HepG2 (cell line): Measurements from ENCODE around the gene KDM8. TPM values are rescaled to one million over a fixed set of nuclear protein-coding genes. Genes with fewer than 3 reads are reported as not detected.
A peak's percentile ranks its signal among the peaks of the same experiment; 100 is the strongest.

ENCODE experiments used
- ATAC-seq: fragments of 200-7000 bp; cut with Tn5 transposase; 3 replicates; pipeline ENCODE4 v1.9.1; 2020; ENCODE audit warnings: mild to moderate bottlenecking, moderate library complexity
- BruUV-seq: library from RNA; stranded (reverse); fragments of 400-500 nt; replicated peaks from 2 replicates; lab custom pipeline; 2021; lab: Mats Ljungman, UMichigan
- CTCF ChIA-PET: fragments of 300-600 bp; formaldehyde crosslinking; extraction: SDS; loops from one replicate; lab custom pipeline; 2021; ENCODE audit warnings: low total read pairs, inconsistent platforms, low intra/inter-chr PET ratio; lab: Yijun Ruan, JAX
- POLR2A ChIA-PET: fragments of 350-600 bp; sonication (Branson Sonifier 250); formaldehyde crosslinking; loops from one replicate; lab custom pipeline; 2020; ENCODE audit warnings: antibody characterized with exemption, inconsistent platforms; lab: Yijun Ruan, JAX
- DNase-seq: peaks from one replicate; pipeline ENCODE4 v3.0.0-alpha.2; 2015; ENCODE audit warnings: low spot score
- FAIRE-seq: peaks from 3 replicates; lab custom pipeline; 2011; peaks lifted over from hg19 to GRCh38; lab: Jason Lieb, UNC
- H2AFZ ChIP-seq: one replicate; pipeline ENCODE4 v1.6.1; 2011; ENCODE audit warnings: low read length, inconsistent platforms
- H3K27ac ChIP-seq: fragments of 300-600 bp; 3 replicates; pipeline ENCODE4 v1.8.0; 2011; ENCODE audit warnings: mixed run types, mild to moderate bottlenecking, mixed read lengths, low read length, inconsistent platforms; ENCODE audit not compliant: insufficient read depth; ENCODE audit errors: extremely low read length
- H3K27me3 ChIP-seq, 2 experiments: fragments of 200-600 bp in 1 of 2; 2 replicates in 1 of 2; 3 replicates in 1 of 2; pipeline versions ENCODE4 v1.6.0 to v1.8.0; 2011; ENCODE audit warnings: low read length in 2 of 2, mild to moderate bottlenecking in 2 of 2, moderate library complexity in 2 of 2, inconsistent platforms in 1 of 2; ENCODE audit not compliant: insufficient read depth in 2 of 2, control insufficient read depth in 1 of 2
- H3K36me3 ChIP-seq, 2 experiments: fragments of 200-600 bp in 1 of 2; replicated peaks in 1 of 2; 2 replicates in 1 of 2; 3 replicates in 1 of 2; pipeline versions ENCODE4 v1.5.1 to v1.8.0; 2011; ENCODE audit warnings: low read length in 2 of 2, inconsistent platforms in 1 of 2; ENCODE audit not compliant: insufficient read depth in 2 of 2, control insufficient read depth in 1 of 2
- H3K4me1 ChIP-seq: 2 replicates; pipeline ENCODE4 v1.5.1; 2012; ENCODE audit warnings: low read length, inconsistent platforms; ENCODE audit not compliant: insufficient read depth
- H3K4me2 ChIP-seq: 2 replicates; pipeline ENCODE4 v1.6.0; 2011; ENCODE audit warnings: low read depth, low read length, inconsistent platforms
- H3K4me3 ChIP-seq, 3 experiments: fragments of 200-600 bp in 1 of 3; sonication (generic), shearing (Covaris generic) in 1 of 3; replicated peaks in 1 of 3; 2 replicates each; pipeline ENCODE4 v1.5.1; 2011 to 2016; ENCODE audit warnings: low read length in 3 of 3, inconsistent platforms in 2 of 3, low read depth in 2 of 3, mild to moderate bottlenecking in 2 of 3, control low read depth in 1 of 3, mixed read lengths in 1 of 3; ENCODE audit not compliant: insufficient read depth in 1 of 3
- H3K79me2 ChIP-seq: one replicate; pipeline ENCODE4 v1.6.1; 2011; ENCODE audit warnings: low read length, inconsistent platforms; ENCODE audit not compliant: insufficient read depth
- H3K9ac ChIP-seq: 2 replicates; pipeline ENCODE4 v1.6.0; 2011; ENCODE audit warnings: mild to moderate bottlenecking, low read depth, low read length, inconsistent platforms; ENCODE audit not compliant: insufficient read depth
- H3K9me3 ChIP-seq: 2 replicates; pipeline ENCODE4 v1.5.1; 2012; ENCODE audit warnings: mild to moderate bottlenecking, low read length
- H4K20me1 ChIP-seq: 2 replicates; pipeline ENCODE4 v1.6.0; 2011; ENCODE audit warnings: inconsistent platforms, mild to moderate bottlenecking, low read length, moderate library complexity; ENCODE audit not compliant: insufficient read depth
- BCL3 ChIP-seq: sonication (generic); formaldehyde crosslinking; IDR thresholded peaks from 2 replicates; pipeline ENCODE4 v1.5.1; 2020; ENCODE audit warnings: mild to moderate bottlenecking, missing genetic modification reagents, moderate library complexity
- BRD4 ChIP-seq: sonication (generic); formaldehyde crosslinking; IDR thresholded peaks from 2 replicates; pipeline ENCODE4 v1.4.0; 2020; ENCODE audit warnings: missing genetic modification reagents
- GLI4 ChIP-seq: sonication (generic); formaldehyde crosslinking; IDR thresholded peaks from 2 replicates; pipeline ENCODE4 v1.5.1; 2020; ENCODE audit warnings: missing genetic modification reagents, mild to moderate bottlenecking, moderate library complexity, borderline replicate concordance
- HES4 ChIP-seq: sonication (generic); formaldehyde crosslinking; IDR thresholded peaks from 2 replicates; pipeline ENCODE4 v1.9.0; 2021; ENCODE audit warnings: mild to moderate bottlenecking, missing genetic modification reagents, borderline replicate concordance
- LRRFIP1 ChIP-seq: sonication (generic); formaldehyde crosslinking; conservative IDR thresholded peaks from 2 replicates; pipeline ENCODE4 v1.4.0; 2020; ENCODE audit warnings: missing genetic modification reagents
- MBNL3 ChIP-seq: fragments of 250-450 bp; sonication (Bioruptor Pico); conservative IDR thresholded peaks from 2 replicates; pipeline ENCODE4 v1.8.0; 2022; ENCODE audit warnings: mild to moderate bottlenecking, inconsistent platforms
- USF2 ChIP-seq, 2 experiments: sonication (generic) in 1 of 2; formaldehyde crosslinking in 1 of 2; IDR thresholded peaks; 2 replicates each; pipeline versions ENCODE4 v1.5.1 to v1.6.1; 2011 to 2020; ENCODE audit warnings: borderline replicate concordance in 1 of 2, low read depth in 1 of 2, low read length in 1 of 2, mild to moderate bottlenecking in 1 of 2, missing genetic modification reagents in 1 of 2, moderate library complexity in 1 of 2
- ZNF121 ChIP-seq: sonication (generic); formaldehyde crosslinking; IDR thresholded peaks from 2 replicates; pipeline ENCODE4 v1.5.0; 2020; ENCODE audit warnings: mild to moderate bottlenecking, missing genetic modification reagents
- WGBS: methylation state at CpG from one replicate; pipeline ENCODE4 v1.1.6; 2017; ENCODE audit warnings: low lambda C conversion rate; 5-methylcytosine and 5-hydroxymethylcytosine counted together
- in situ Hi-C: cut with HindIII; loops from 2 replicates; pipeline ENCODE4 v1.10.0; 2017; ENCODE audit warnings: low pct_unique_long_range_greater_than_20kb; ENCODE audit not compliant: extremely low pct_ligation_motif_present
- intact Hi-C: fragments of 100-400 bp; cut with micrococcal nuclease; formaldehyde crosslinking; loops from one replicate; pipeline ENCODE4 v1.10.0; 2022; ENCODE audit not compliant: unreplicated experiment
- polyA plus RNA-seq, 8 experiments: library from polyadenylated mRNA; depleted of rRNA in 3 of 8; stranded (reverse) in 7 of 8; unstranded in 1 of 8; fragments of >200 nt; fragmentation: Illumina TruSeq in 4 of 8; extraction: Trizol in 4 of 8; gene quantifications; 2 replicates each; pipeline versions ENCODE4 v1.2.1 to v1.2.3, GENCODE V29; 2011 to 2016; ENCODE audit warnings: low read depth in 4 of 8, missing spikeins in 1 of 8, mixed read lengths in 1 of 8; ENCODE audit not compliant: insufficient read depth in 1 of 8
- total RNA-seq, 5 experiments: library from RNA; depleted of rRNA; stranded (reverse); fragments of >200 nt; fragmentation: Illumina TruSeq; extraction: Trizol; gene quantifications; 2 replicates each; pipeline ENCODE4 v1.2.3, GENCODE V29; 2016; ENCODE audit warnings: low read depth in 1 of 5

The KDM8 gene
- total and polyA plus RNA-seq, 2 of the 13 experiments (the other 11 are each of a cell fraction or from before 2014, with no cell fraction given), result 3.3 to 8.6 TPM

GRCh38 chr16:27221576-27222248 lies 18.4 kb downstream of the KDM8 start:
- 93% methylated on average over 8 of the region's 8 CpGs for WGBS
- TSS peak; percentile 42 for BruUV-seq

GRCh38 chr16:27222249-27223225 lies 19.2 kb downstream of the KDM8 start:
- no peaks in the 10 kb centered on the region for H3K79me2 ChIP-seq
- H3K9ac ChIP-seq, result no peak overlapping the region
- POLR2A ChIA-PET, result interaction anchor here (2.8 kb wide), 1 partner anchor 19 kb away, joined by 12 read pairs; the partner anchor contains the start of gene KDM8
- CTCF ChIA-PET, result no interaction called here
- H3K36me3 ChIP-seq, result peaks cover 5 to 8% of the 10 kb centered on the region in 2 experiments; a peak in 3 of 5 replicates
- in situ Hi-C loops (no loop called here), intact Hi-C loops (no loop called here)
- no peak overlapping the region for H3K27ac ChIP-seq
- H3K4me3 ChIP-seq, result no peak overlapping the region
- no peaks in the 10 kb centered on the region for H3K9me3 ChIP-seq
- ATAC-seq (peak; percentile 8; the same call in 1 of the 3 replicates), FAIRE-seq (no peak), DNase-seq (no peak)
- no TSS peak for BruUV-seq
- H3K27me3 ChIP-seq, result no peaks in the 10 kb centered on the region
- no peaks in the 10 kb centered on the region for H4K20me1 ChIP-seq
- no peak overlapping the region for H3K4me2 ChIP-seq
- no peak overlapping the region for H2AFZ ChIP-seq
- WGBS, result 90% methylated on average over 30 of the region's 30 CpGs
- no peaks in the 10 kb centered on the region for H3K4me1 ChIP-seq
- TF ChIP-seq HES4 (CRISPR knock-in tag) (no peak), USF2 (IDR thresholded peaks at IDR 0.05; ENCODE audit: low read depth, low read length) (no peak), USF2 (CRISPR knock-in tag; IDR thresholded peaks at IDR 0.05; ENCODE audit: borderline replicate concordance) (no peak), BCL3 (CRISPR knock-in tag) (0 out of 2 replicates have a peak, but pooled peaks have one; percentile 31), BRD4 (no peak), LRRFIP1 (no peak), GLI4 (0 out of 2 replicates have a peak, but pooled peaks have one; percentile 40)

More at GRCh38 chr16:27221576-27222248, 18.4 kb downstream of the KDM8 start:
- CTCF ChIA-PET, result no interaction called here
- in situ Hi-C loops, result no loop called here
- Histone ChIP-seq H3K36me3 (peaks cover 4 to 10% of the 10 kb centered on the region in 2 experiments; a peak in 3 of 5 replicates), H3K4me1 (no peaks in the 10 kb centered on the region), H3K4me3 (no peak overlapping the region), H2AFZ (no peak overlapping the region), H4K20me1 (no peaks in the 10 kb centered on the region), H3K27me3 (no peaks in the 10 kb centered on the region), H3K4me2 (no peak overlapping the region), H3K79me2 (no peaks in the 10 kb centered on the region), H3K27ac (no peak overlapping the region), H3K9ac (no peak overlapping the region), H3K9me3 (no peaks in the 10 kb centered on the region)
- FAIRE-seq, result no peak
- no peak for ATAC-seq
- DNase-seq, result no peak
- intact Hi-C loops, result no loop called here
- peak; percentile 69; the same call in 1 of the 2 replicates for TF ChIP-seq ZNF121
- TF ChIP-seq MBNL3 (CRISPR knock-in tag), result no peak
- POLR2A ChIA-PET, result interaction anchor here (2.8 kb wide), 1 partner anchor 18 kb away, joined by 12 read pairs; the partner anchor contains the start of gene KDM8
